Daoy (cell line): ENCODE results near the gene XYLT1. TPM values are rescaled to one million over a fixed set of nuclear protein-coding genes. Genes with fewer than 3 reads are reported as not detected.

Source experiments
- DNase-seq: peaks from one replicate; pipeline ENCODE4 v3.0.0-alpha.2; 2015; ENCODE audit warnings: low read depth
- total RNA-seq: library from RNA; depleted of rRNA; stranded (reverse); fragments of >200 nt; shearing (Covaris generic); gene quantifications from 2 replicates; pipeline ENCODE4 v1.2.3, GENCODE V29; 2014

Gene XYLT1
- total RNA-seq, 1 experiment from 2014 or later, result 6.9 TPM

GRCh38 chr16:17258077-17258599 lies 212.6 kb downstream of the XYLT1 start:
- DNase-seq, result no peak

GRCh38 chr16:17257426-17258023 lies 213.2 kb downstream of the XYLT1 start:
- DNase-seq, result no peak

GRCh38 chr16:17252701-17253100 lies 218.1 kb downstream of the XYLT1 start:
- DNase-seq, result no peak

GRCh38 chr16:17252064-17252463 lies 218.7 kb downstream of the XYLT1 start:
- DNase-seq, result no peak

GRCh38 chr16:17251496-17251895 lies 219.3 kb downstream of the XYLT1 start:
- no peak for DNase-seq

GRCh38 chr16:17246974-17247732 lies 223.6 kb downstream of the XYLT1 start:
- no peak for DNase-seq

- DNase-seq, result no peak
Measured at GRCh38 chr16:17246268-17246885, 224.4 kb downstream of the XYLT1 start.

- no peak for DNase-seq
Measured at GRCh38 chr16:17245776-17246175, 225.0 kb downstream of the XYLT1 start.

GRCh38 chr16:17244872-17245551 lies 225.7 kb downstream of the XYLT1 start:
- DNase-seq, result no peak

- no peak for DNase-seq
Measured at GRCh38 chr16:17241264-17241835, 229.4 kb downstream of the XYLT1 start.

GRCh38 chr16:17238285-17239028 lies 232.3 kb downstream of the XYLT1 start:
- no peak for DNase-seq

GRCh38 chr16:17237350-17237944 lies 233.3 kb downstream of the XYLT1 start:
- no peak for DNase-seq

- DNase-seq, result no peak
Measured at GRCh38 chr16:17235147-17235815, 235.5 kb downstream of the XYLT1 start.

- DNase-seq, result no peak
Measured at GRCh38 chr16:17233318-17234002, 237.3 kb downstream of the XYLT1 start.

GRCh38 chr16:17232487-17232886 lies 238.3 kb downstream of the XYLT1 start:
- DNase-seq, result no peak

- no peak for DNase-seq
Measured at GRCh38 chr16:17231972-17232371, 238.8 kb downstream of the XYLT1 start.

- no peak for DNase-seq
Measured at GRCh38 chr16:17230932-17231581, 239.7 kb downstream of the XYLT1 start.

- DNase-seq, result no peak
Measured at GRCh38 chr16:17229766-17230165, 241.0 kb downstream of the XYLT1 start.

- no peak for DNase-seq
Measured at GRCh38 chr16:17229131-17229530, 241.6 kb downstream of the XYLT1 start.
